Activated T-cell treated with anti-CD3 and anti-CD28 coated beads for 48 hours (primary cell): ENCODE measurements around the gene MGAT5B.

Experiments
- DNase-seq: peaks from one replicate; pipeline ENCODE4 v3.0.0-alpha.2; 2020; ENCODE audit warnings: low read depth

The MGAT5B gene

GRCh38 chr17:76981545-76982295 is 113.5 kb downstream of the MGAT5B start:
- DNase-seq, result no peak

- no peak for DNase-seq
These were observed 114.3 kb downstream of the MGAT5B start for GRCh38 chr17:76982408-76983074.

GRCh38 chr17:76983075-76983775 is 115.0 kb downstream of the MGAT5B start:
- DNase-seq, result no peak

GRCh38 chr17:76986365-76986764 is 118.2 kb downstream of the MGAT5B start:
- DNase-seq, result no peak

- no peak for DNase-seq
These were observed 119.4 kb downstream of the MGAT5B start for GRCh38 chr17:76987486-76988093.

GRCh38 chr17:76988796-76989195 is 120.6 kb downstream of the MGAT5B start:
- no peak for DNase-seq

- DNase-seq, result no peak
These were observed 121.3 kb downstream of the MGAT5B start for GRCh38 chr17:76989519-76989918.

- DNase-seq, result no peak
These were observed 124.7 kb downstream of the MGAT5B start for GRCh38 chr17:76992891-76993290.

GRCh38 chr17:76993651-76994050 is 125.4 kb downstream of the MGAT5B start:
- no peak for DNase-seq

- DNase-seq, result no peak
These were observed 126.0 kb downstream of the MGAT5B start for GRCh38 chr17:76994237-76994637.

GRCh38 chr17:76995387-76996105 is 127.3 kb downstream of the MGAT5B start:
- DNase-seq, result no peak

- DNase-seq, result no peak
These were observed 128.8 kb downstream of the MGAT5B start for GRCh38 chr17:76996741-76997694.

GRCh38 chr17:76997981-76998531 is 129.9 kb downstream of the MGAT5B start:
- DNase-seq, result no peak

GRCh38 chr17:76998839-76999238 is 130.6 kb downstream of the MGAT5B start:
- DNase-seq, result no peak
